CD8-positive, alpha-beta memory T cell (primary cell): ENCODE data around the gene TRMT44. TPM values are rescaled to one million over a fixed set of nuclear protein-coding genes. Genes with fewer than 3 reads are reported as not detected.

Source experiments
- CTCF ChIA-PET: fragments of 350-600 bp; sonication (Branson Sonifier 250); formaldehyde crosslinking; loops from one replicate; lab custom pipeline; 2021; ENCODE audit warnings: antibody characterized with exemption; lab: Charles Lee
- POLR2A ChIA-PET: fragments of 350-600 bp; sonication (Branson Sonifier 250); formaldehyde crosslinking; loops from one replicate; lab custom pipeline; 2021; ENCODE audit warnings: antibody characterized with exemption; lab: Charles Lee
- DNase-seq, 5 donors: peaks; one replicate each; pipeline versions ENCODE4 v3.0.0 to v3.0.0-alpha.2; 2020 to 2022; ENCODE audit warnings: mixed read lengths in 1 of 5
- H3K27ac ChIP-seq: one replicate; pipeline ENCODE4 v1.7.0; 2013; ENCODE audit warnings: low read depth, mild to moderate bottlenecking, low read length, moderate library complexity
- H3K27me3 ChIP-seq: 2 replicates; pipeline ENCODE4 v1.7.0; 2013; ENCODE audit warnings: low read length, mild to moderate bottlenecking; ENCODE audit not compliant: insufficient read depth, poor library complexity, severe bottlenecking
- H3K36me3 ChIP-seq: 2 replicates; pipeline ENCODE4 v1.7.0; 2013; ENCODE audit warnings: mild to moderate bottlenecking, low read length, moderate library complexity; ENCODE audit not compliant: insufficient read depth
- H3K4me1 ChIP-seq: 2 replicates; pipeline ENCODE4 v1.7.0; 2013; ENCODE audit warnings: mild to moderate bottlenecking, low read length, moderate library complexity; ENCODE audit not compliant: insufficient read depth
- H3K4me3 ChIP-seq: 2 replicates; pipeline ENCODE4 v1.7.0; 2013; ENCODE audit warnings: mild to moderate bottlenecking, low read length
- H3K9me3 ChIP-seq: 2 replicates; pipeline ENCODE4 v1.7.0; 2013; ENCODE audit warnings: mild to moderate bottlenecking, low read length
- H3K27ac Mint-ChIP-seq, 8 donors: one replicate each; pipeline ENCODE4 v1.8.0; 2020 to 2021; ENCODE audit warnings: mixed read lengths in 8 of 8, mild to moderate bottlenecking in 6 of 8, inconsistent platforms in 3 of 8, moderate library complexity in 3 of 8
- H3K27me3 Mint-ChIP-seq, 2 donors: one replicate each; pipeline ENCODE4 v1.8.0; 2020 to 2021; ENCODE audit warnings: mixed read lengths in 2 of 2, mild to moderate bottlenecking in 1 of 2, moderate library complexity in 1 of 2
- H3K36me3 Mint-ChIP-seq, 3 donors: one replicate each; pipeline ENCODE4 v1.8.0; 2020 to 2021; ENCODE audit warnings: mixed read lengths in 3 of 3, inconsistent platforms in 1 of 3, mild to moderate bottlenecking in 1 of 3
- H3K4me1 Mint-ChIP-seq, 3 donors: one replicate each; pipeline ENCODE4 v1.8.0; 2020 to 2021; ENCODE audit warnings: mixed read lengths in 3 of 3, inconsistent platforms in 1 of 3, mild to moderate bottlenecking in 1 of 3
- H3K4me3 Mint-ChIP-seq, 7 donors: one replicate each; pipeline ENCODE4 v1.8.0; 2020 to 2021; ENCODE audit warnings: mixed read lengths in 7 of 7, mild to moderate bottlenecking in 6 of 7, moderate library complexity in 4 of 7, inconsistent platforms in 2 of 7
- H3K9me3 Mint-ChIP-seq, 5 donors: one replicate each; pipeline ENCODE4 v1.8.0; 2020 to 2022; ENCODE audit warnings: mixed read lengths in 5 of 5, mild to moderate bottlenecking in 3 of 5, moderate library complexity in 2 of 5, inconsistent platforms in 1 of 5
- polyA plus RNA-seq: library from polyadenylated mRNA; unstranded; fragments of 300-500 nt; fragmentation: Illumina TruSeq; gene quantifications from one replicate; pipeline ENCODE4 v1.2.3, GENCODE V29; 2021
- total RNA-seq, 2 experiments: library from RNA; stranded (reverse); gene quantifications; one replicate each; pipeline ENCODE4 v1.2.3, GENCODE V29; 2021

Gene TRMT44
- total and polyA plus RNA-seq, 3 experiments from 2014 or later, result 13.8 to 25.6 (median 25.2) TPM

DNA sequence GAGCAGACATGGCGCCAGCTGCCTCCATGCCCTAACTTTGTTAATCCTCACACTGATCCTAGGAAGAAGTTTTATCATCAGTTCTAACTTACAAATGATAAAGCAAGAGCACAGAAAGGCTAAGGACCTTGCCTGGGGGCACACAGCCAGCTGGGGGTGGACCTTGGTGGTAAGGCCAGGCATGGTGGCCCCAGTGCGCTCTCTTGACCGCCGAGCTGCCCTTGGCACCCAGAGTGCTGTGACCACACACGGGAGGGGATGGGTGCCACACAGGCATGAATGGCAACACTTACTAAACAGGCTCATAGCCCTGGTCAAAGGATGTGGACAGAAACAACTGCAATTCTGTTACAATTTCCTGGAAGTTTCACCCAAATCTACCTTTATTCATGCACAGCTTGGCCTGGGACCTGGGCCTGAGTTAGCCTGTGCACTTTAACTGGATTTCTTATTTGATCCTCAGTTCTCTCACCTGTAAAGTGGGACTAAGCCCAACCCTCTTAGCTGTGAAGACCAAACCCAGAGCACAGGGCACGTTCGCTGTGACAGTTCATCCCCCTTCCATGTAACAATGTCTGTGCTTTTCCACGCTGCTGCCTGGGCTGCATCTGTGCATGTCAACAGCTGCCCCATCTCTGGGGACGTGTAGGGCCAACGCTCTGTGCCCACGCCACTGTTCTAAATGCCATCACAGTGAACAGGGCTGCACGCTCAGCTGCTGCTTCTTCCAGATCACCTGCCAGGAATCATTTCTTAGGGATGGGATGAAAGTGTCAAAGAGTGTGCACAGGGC lies 44.9 kb upstream of the TRMT44 start:
- Mint-ChIP-seq H3K9me3 (no peaks in the 10 kb centered on the region), H3K4me3 (no peak overlapping the region)
- CTCF ChIA-PET, result interaction anchor here (1.1 kb wide), 1 partner anchor 219 kb away, joined by 3 read pairs; no protein-coding TSS in a partner anchor

DNA sequence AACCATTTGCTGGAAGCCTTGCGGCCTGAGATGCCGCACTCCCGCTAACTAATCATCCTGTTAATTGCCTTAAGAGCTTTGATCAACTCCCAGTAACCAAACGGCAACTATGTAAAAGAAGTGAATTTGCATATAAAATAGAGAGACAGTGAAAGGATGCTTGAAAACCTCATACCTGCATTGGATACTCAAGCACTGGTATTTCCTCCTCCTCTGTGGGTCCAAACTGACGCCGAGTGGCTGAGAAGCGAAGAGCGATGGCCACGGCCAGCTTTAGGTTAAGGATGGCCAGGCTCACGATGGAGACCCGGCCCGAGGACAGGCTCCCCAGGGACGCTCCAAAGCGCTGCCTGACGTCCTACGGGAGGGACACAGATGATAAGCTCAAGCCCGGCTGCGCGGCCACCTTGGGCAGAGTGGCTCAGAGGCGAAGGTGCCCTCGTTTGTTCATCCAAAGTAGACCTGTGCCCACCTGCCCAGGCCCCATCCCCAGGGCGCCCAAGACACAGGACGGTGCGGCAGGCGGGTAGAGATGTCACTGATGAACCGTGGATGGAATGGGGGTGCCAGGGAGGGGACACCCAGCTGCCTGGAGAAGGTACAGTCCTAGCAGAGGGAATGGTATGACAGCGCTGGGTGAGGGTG lies 43.7 kb upstream of the TRMT44 start:
- Mint-ChIP-seq H3K36me3 (peaks cover 0 to 74% (median 16%) of the 10 kb centered on the region in 3 donors), H3K27ac (no peak overlapping the region), H3K9me3 (no peaks in the 10 kb centered on the region), H3K4me3 (no peak overlapping the region), H3K4me1 (no peaks in the 10 kb centered on the region), H3K27me3 (no peaks in the 10 kb centered on the region)
- H3K4me3 ChIP-seq, result no peak overlapping the region
- DNase-seq, result no peak
- H3K27me3 ChIP-seq, result no peaks in the 10 kb centered on the region
- CTCF ChIA-PET, result no interaction called here
- no peaks in the 10 kb centered on the region for H3K4me1 ChIP-seq
- POLR2A ChIA-PET, result no interaction called here
- no peaks in the 10 kb centered on the region for H3K9me3 ChIP-seq
- peaks cover 4% of the 10 kb centered on the region for H3K36me3 ChIP-seq
- no peak overlapping the region for H3K27ac ChIP-seq

More for the DNA sequence above, 44.9 kb upstream of the TRMT44 start:
- H3K27me3 ChIP-seq, result no peaks in the 10 kb centered on the region
- no peak overlapping the region for H3K27ac ChIP-seq
- no peak overlapping the region for H3K4me3 ChIP-seq
- peaks cover 0 to 75% (median 19%) of the 10 kb centered on the region in 3 donors for H3K36me3 Mint-ChIP-seq
- POLR2A ChIA-PET, result no interaction called here
- no peaks in the 10 kb centered on the region for H3K4me1 Mint-ChIP-seq
- H3K36me3 ChIP-seq, result peaks cover 4% of the 10 kb centered on the region
- H3K9me3 ChIP-seq, result no peaks in the 10 kb centered on the region
- no peaks in the 10 kb centered on the region for H3K4me1 ChIP-seq
- no peak for DNase-seq
- H3K27ac Mint-ChIP-seq, result peak overlapping the region in 2 of 8 donors; percentile 75 to 76
- no peaks in the 10 kb centered on the region for H3K27me3 Mint-ChIP-seq

DNA sequence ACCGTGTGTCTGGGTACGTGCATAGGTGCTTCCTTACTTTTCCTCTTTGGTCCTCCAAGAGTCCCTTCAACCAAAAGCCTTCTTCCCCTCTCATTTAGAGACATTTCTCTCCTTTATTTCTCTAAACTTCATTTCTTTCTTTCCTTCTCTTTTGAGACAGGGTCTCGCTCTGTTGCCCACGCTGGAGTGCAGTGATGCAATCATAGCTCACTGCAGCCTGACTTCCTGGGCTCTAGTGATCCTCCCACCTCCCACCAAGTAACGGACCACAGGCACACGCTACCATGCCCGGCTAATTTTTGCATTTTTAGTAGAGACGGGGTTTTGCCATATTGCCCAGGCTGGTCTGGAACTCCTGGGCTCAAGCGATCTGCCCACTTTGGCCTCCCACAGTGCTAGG lies 42.2 kb upstream of the TRMT44 start:
- no peaks in the 10 kb centered on the region for H3K9me3 Mint-ChIP-seq
- H3K4me1 Mint-ChIP-seq, result no peaks in the 10 kb centered on the region
- H3K4me3 Mint-ChIP-seq, result no peak overlapping the region
- ChIA-PET POLR2A (no interaction called here), CTCF (no interaction called here)
- peak overlapping the region in 1 of 8 donors; percentile 58 for H3K27ac Mint-ChIP-seq
- Histone ChIP-seq H3K9me3 (no peaks in the 10 kb centered on the region), H3K36me3 (peaks cover 9% of the 10 kb centered on the region), H3K4me3 (no peak overlapping the region), H3K27ac (no peak overlapping the region), H3K4me1 (no peaks in the 10 kb centered on the region), H3K27me3 (no peaks in the 10 kb centered on the region)
- peaks cover 0 to 68% (median 11%) of the 10 kb centered on the region in 3 donors for H3K36me3 Mint-ChIP-seq
- no peak for DNase-seq
- H3K27me3 Mint-ChIP-seq, result no peaks in the 10 kb centered on the region

DNA sequence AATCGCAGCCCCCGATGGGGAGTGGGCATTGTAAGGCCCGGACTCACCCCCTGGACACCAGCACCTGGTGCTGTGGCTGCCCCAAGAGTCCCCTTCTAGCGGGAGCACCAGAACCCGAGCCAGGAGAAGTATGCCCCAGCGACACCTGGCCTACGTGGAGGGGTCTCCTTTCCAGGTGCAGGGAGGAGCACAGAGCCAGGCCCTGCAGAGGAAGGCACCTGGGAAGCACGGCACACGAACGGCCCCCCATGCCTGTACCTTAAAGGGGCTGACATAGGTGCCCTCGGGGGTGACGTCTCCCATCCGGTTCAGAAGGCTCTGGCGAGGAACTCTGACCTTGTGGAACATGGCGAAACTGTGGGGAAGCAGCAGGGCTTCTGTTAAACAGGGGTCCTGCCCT lies 41.3 kb upstream of the TRMT44 start:
- peaks cover 9% of the 10 kb centered on the region for H3K36me3 ChIP-seq
- Mint-ChIP-seq H3K27me3 (no peaks in the 10 kb centered on the region), H3K4me3 (no peak overlapping the region), H3K36me3 (peaks cover 0 to 66% (median 10%) of the 10 kb centered on the region in 3 donors), H3K4me1 (no peaks in the 10 kb centered on the region), H3K27ac (no peak overlapping the region), H3K9me3 (no peaks in the 10 kb centered on the region)
- ChIA-PET CTCF (no interaction called here), POLR2A (no interaction called here)
- H3K27me3 ChIP-seq, result no peaks in the 10 kb centered on the region
- no peak overlapping the region for H3K27ac ChIP-seq
- no peak overlapping the region for H3K4me3 ChIP-seq
- DNase-seq, result no peak
- no peaks in the 10 kb centered on the region for H3K9me3 ChIP-seq
- H3K4me1 ChIP-seq, result no peaks in the 10 kb centered on the region

DNA sequence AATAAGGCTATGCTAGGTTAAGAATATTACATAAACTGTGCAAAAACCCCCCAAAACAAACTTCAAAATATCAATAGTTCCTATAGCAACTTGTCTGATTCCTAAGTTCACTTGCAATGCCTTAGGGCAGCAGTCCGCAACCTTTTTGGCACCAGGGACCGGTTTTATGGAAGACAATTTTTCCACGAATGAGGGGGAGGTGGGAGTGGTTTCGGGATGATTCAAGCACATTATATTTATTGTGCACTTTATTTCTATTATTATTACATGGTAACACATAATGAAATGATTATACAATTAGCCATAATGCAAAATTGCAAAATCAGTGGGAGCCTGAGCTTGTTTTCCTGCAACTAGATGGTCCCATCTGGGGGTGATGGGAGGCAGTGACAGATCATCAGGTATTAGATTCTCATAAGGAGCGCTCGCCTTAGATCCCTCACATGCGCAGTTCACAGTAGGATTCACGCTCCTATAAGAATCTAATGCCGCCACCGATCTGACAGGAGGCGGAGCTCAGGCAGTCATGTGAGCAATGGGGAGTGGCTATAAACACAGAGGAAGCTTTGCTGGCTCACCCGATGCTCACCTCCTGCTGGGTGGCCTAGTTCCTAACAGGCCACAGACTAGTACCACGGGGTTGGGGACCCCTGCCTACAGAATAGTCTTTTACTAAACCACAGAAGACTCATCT lies 39.8 kb upstream of the TRMT44 start:
- no peak overlapping the region for H3K4me3 Mint-ChIP-seq
- Histone ChIP-seq H3K36me3 (peaks cover 8% of the 10 kb centered on the region), H3K27ac (no peak overlapping the region), H3K4me3 (no peak overlapping the region), H3K4me1 (no peaks in the 10 kb centered on the region), H3K9me3 (no peaks in the 10 kb centered on the region), H3K27me3 (no peaks in the 10 kb centered on the region)
- no peaks in the 10 kb centered on the region for H3K9me3 Mint-ChIP-seq
- H3K27me3 Mint-ChIP-seq, result no peaks in the 10 kb centered on the region
- POLR2A ChIA-PET, result no interaction called here
- H3K4me1 Mint-ChIP-seq, result no peaks in the 10 kb centered on the region
- no peak for DNase-seq
- H3K36me3 Mint-ChIP-seq, result peaks cover 0 to 69% (median 12%) of the 10 kb centered on the region in 3 donors
- peak overlapping the region in 1 of 8 donors; percentile 91 for H3K27ac Mint-ChIP-seq
- CTCF ChIA-PET, result no interaction called here

DNA sequence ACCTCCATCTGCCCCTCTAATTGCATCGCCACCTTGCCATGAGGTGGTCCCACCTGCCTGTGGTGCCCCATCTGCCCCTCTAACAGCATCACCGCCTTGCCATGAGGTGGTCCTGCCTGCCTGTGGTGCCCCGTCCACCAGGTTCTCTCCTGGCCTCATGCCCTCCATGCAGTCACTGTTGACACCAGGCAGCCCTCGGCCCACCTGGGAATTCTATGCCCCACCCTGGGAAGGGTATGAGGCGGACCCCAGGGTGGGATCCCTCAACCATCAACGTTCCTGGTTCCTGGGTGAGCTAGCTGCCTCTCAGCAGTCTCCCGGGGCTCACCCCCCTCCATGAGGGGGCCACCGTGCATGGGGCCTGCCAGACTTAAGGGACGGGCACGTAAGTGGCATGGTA lies 38.9 kb upstream of the TRMT44 start:
- no peaks in the 10 kb centered on the region for H3K9me3 Mint-ChIP-seq
- DNase-seq, result no peak
- Histone ChIP-seq H3K27ac (no peak overlapping the region), H3K9me3 (no peaks in the 10 kb centered on the region), H3K27me3 (no peaks in the 10 kb centered on the region), H3K36me3 (peaks cover 5% of the 10 kb centered on the region), H3K4me3 (no peak overlapping the region), H3K4me1 (no peaks in the 10 kb centered on the region)
- H3K36me3 Mint-ChIP-seq, result peaks cover 0 to 71% (median 13%) of the 10 kb centered on the region in 3 donors
- no peak overlapping the region for H3K4me3 Mint-ChIP-seq
- H3K27me3 Mint-ChIP-seq, result no peaks in the 10 kb centered on the region
- ChIA-PET CTCF (interaction anchor here (1.1 to 2.8 kb wide), 2 partner anchors 13 to 224 kb away, joined by 3 to 15 read pairs; no protein-coding TSS in a partner anchor), POLR2A (no interaction called here)
- peak overlapping the region in 2 of 8 donors; percentile 78 to 91 for H3K27ac Mint-ChIP-seq
- no peaks in the 10 kb centered on the region for H3K4me1 Mint-ChIP-seq

DNA sequence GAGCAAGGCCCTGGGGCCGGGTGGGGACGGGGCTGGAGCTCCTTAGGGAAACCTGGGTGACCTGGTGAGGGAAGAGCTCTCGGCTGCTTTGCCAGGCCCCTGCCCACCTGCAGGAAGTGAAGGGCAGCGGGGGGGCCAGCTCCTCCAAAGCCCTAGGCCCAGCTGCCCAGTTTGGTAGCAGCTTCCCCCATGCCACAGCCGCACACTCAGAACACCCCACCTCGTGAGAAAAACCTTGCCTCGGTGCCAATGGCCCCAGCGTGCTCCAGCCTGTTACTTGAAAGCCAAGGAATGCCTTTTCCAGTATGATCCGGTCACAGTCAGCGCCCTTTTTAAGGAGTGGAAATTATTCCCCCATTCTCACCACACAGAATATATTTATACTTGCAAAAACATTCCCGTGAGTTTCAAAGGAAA lies 38.4 kb upstream of the TRMT44 start:
- Mint-ChIP-seq H3K36me3 (peaks cover 0 to 66% (median 13%) of the 10 kb centered on the region in 3 donors), H3K27me3 (no peaks in the 10 kb centered on the region), H3K4me1 (no peaks in the 10 kb centered on the region), H3K4me3 (no peak overlapping the region), H3K9me3 (no peaks in the 10 kb centered on the region), H3K27ac (peak overlapping the region in 1 of 8 donors; percentile 78)
- H3K36me3 ChIP-seq, result peaks cover 5% of the 10 kb centered on the region
- no peak for DNase-seq
- H3K9me3 ChIP-seq, result no peaks in the 10 kb centered on the region
- no peaks in the 10 kb centered on the region for H3K4me1 ChIP-seq
- H3K27ac ChIP-seq, result no peak overlapping the region
- no peak overlapping the region for H3K4me3 ChIP-seq
- POLR2A ChIA-PET, result no interaction called here
- H3K27me3 ChIP-seq, result no peaks in the 10 kb centered on the region
- CTCF ChIA-PET, result interaction anchor here (1.1 to 2.8 kb wide), 3 partner anchors 12 to 225 kb away, joined by 3 to 15 read pairs (median 8); no protein-coding TSS in a partner anchor
